ENCODE results near the gene MAP3K15.
"Not testable (repeated sequence)": the region's sequence is repeated elsewhere in the genome, so short reads cannot be mapped to it uniquely, and the experiment has no call there.

Gene MAP3K15

GRCh38 chrX:19443869-19444526 is 71.3 kb downstream of the MAP3K15 start:
- no peak for DNase-seq
- H3K4me1 ChIP-seq (ENCODE audit: control insufficient read depth, insufficient read depth, low read length, poor library complexity, severe bottlenecking), result no peaks in the 10 kb centered on the region

GRCh38 chrX:19440713-19441112 is 74.6 kb downstream of the MAP3K15 start:
- no peaks in the 10 kb centered on the region for H3K27me3 ChIP-seq (replicated peaks; ENCODE audit: control insufficient read depth, insufficient read depth, low read length, poor library complexity, severe bottlenecking)
- H3K4me3 ChIP-seq (ENCODE audit: insufficient read depth, low read depth, low read length, poor library complexity, severe bottlenecking), result no peak overlapping the region
- H3K27ac ChIP-seq (ENCODE audit: insufficient read depth, low read length, poor library complexity, severe bottlenecking), result no peak overlapping the region
- no peaks in the 10 kb centered on the region for H3K4me1 ChIP-seq (ENCODE audit: control insufficient read depth, insufficient read depth, low read length, poor library complexity, severe bottlenecking)
- no peak for DNase-seq
- H3K36me3 ChIP-seq (ENCODE audit: control insufficient read depth, insufficient read depth, low read length), result no peaks in the 10 kb centered on the region
- H3K9me3 ChIP-seq (ENCODE audit: control insufficient read depth, low read length), result no peaks in the 10 kb centered on the region

More at GRCh38 chrX:19443869-19444526, 71.3 kb downstream of the MAP3K15 start:
- H3K9me3 ChIP-seq (ENCODE audit: control insufficient read depth, low read length), result no peaks in the 10 kb centered on the region
- H3K27ac ChIP-seq (ENCODE audit: insufficient read depth, low read length, poor library complexity, severe bottlenecking), result no peak overlapping the region
- no peak overlapping the region for H3K4me3 ChIP-seq (ENCODE audit: insufficient read depth, low read depth, low read length, poor library complexity, severe bottlenecking)
- no peaks in the 10 kb centered on the region for H3K27me3 ChIP-seq (replicated peaks; ENCODE audit: control insufficient read depth, insufficient read depth, low read length, poor library complexity, severe bottlenecking)
- H3K36me3 ChIP-seq (ENCODE audit: control insufficient read depth, insufficient read depth, low read length), result no peaks in the 10 kb centered on the region

GRCh38 chrX:19422661-19423060 is 92.6 kb downstream of the MAP3K15 start:
- H3K27ac ChIP-seq (ENCODE audit: insufficient read depth, low read length, poor library complexity, severe bottlenecking); H3K4me3 ChIP-seq (ENCODE audit: insufficient read depth, low read depth, low read length, poor library complexity, severe bottlenecking); H3K27me3 ChIP-seq (replicated peaks; ENCODE audit: control insufficient read depth, insufficient read depth, low read length, poor library complexity, severe bottlenecking); H3K4me1 ChIP-seq (ENCODE audit: control insufficient read depth, insufficient read depth, low read length, poor library complexity, severe bottlenecking); H3K9me3 ChIP-seq (ENCODE audit: control insufficient read depth, low read length); DNase-seq; H3K36me3 ChIP-seq (ENCODE audit: control insufficient read depth, insufficient read depth, low read length): not testable (repeated sequence)

- H3K27me3 ChIP-seq (replicated peaks; ENCODE audit: control insufficient read depth, insufficient read depth, low read length, poor library complexity, severe bottlenecking), result no peaks in the 10 kb centered on the region
- H3K4me1 ChIP-seq (ENCODE audit: control insufficient read depth, insufficient read depth, low read length, poor library complexity, severe bottlenecking), result no peaks in the 10 kb centered on the region
- H3K36me3 ChIP-seq (ENCODE audit: control insufficient read depth, insufficient read depth, low read length), result no peaks in the 10 kb centered on the region
- no peak overlapping the region for H3K4me3 ChIP-seq (ENCODE audit: insufficient read depth, low read depth, low read length, poor library complexity, severe bottlenecking)
- DNase-seq, result no peak
- no peaks in the 10 kb centered on the region for H3K9me3 ChIP-seq (ENCODE audit: control insufficient read depth, low read length)
- no peak overlapping the region for H3K27ac ChIP-seq (ENCODE audit: insufficient read depth, low read length, poor library complexity, severe bottlenecking)
Measured at GRCh38 chrX:19410259-19410658, 105.0 kb downstream of the MAP3K15 start.

- no peaks in the 10 kb centered on the region for H3K9me3 ChIP-seq (ENCODE audit: control insufficient read depth, low read length)
- no peaks in the 10 kb centered on the region for H3K36me3 ChIP-seq (ENCODE audit: control insufficient read depth, insufficient read depth, low read length)
- H3K27ac ChIP-seq (ENCODE audit: insufficient read depth, low read length, poor library complexity, severe bottlenecking), result no peak overlapping the region
- no peak overlapping the region for H3K4me3 ChIP-seq (ENCODE audit: insufficient read depth, low read depth, low read length, poor library complexity, severe bottlenecking)
- H3K4me1 ChIP-seq (ENCODE audit: control insufficient read depth, insufficient read depth, low read length, poor library complexity, severe bottlenecking), result no peaks in the 10 kb centered on the region
- H3K27me3 ChIP-seq (replicated peaks; ENCODE audit: control insufficient read depth, insufficient read depth, low read length, poor library complexity, severe bottlenecking), result no peaks in the 10 kb centered on the region
- DNase-seq, result no peak
Measured at GRCh38 chrX:19403696-19404095, 111.6 kb downstream of the MAP3K15 start.

- Histone ChIP-seq H3K4me3 (ENCODE audit: insufficient read depth, low read depth, low read length, poor library complexity, severe bottlenecking) (no peak overlapping the region), H3K9me3 (ENCODE audit: control insufficient read depth, low read length) (no peaks in the 10 kb centered on the region), H3K4me1 (ENCODE audit: control insufficient read depth, insufficient read depth, low read length, poor library complexity, severe bottlenecking) (no peaks in the 10 kb centered on the region), H3K27ac (ENCODE audit: insufficient read depth, low read length, poor library complexity, severe bottlenecking) (no peak overlapping the region), H3K27me3 (replicated peaks; ENCODE audit: control insufficient read depth, insufficient read depth, low read length, poor library complexity, severe bottlenecking) (no peaks in the 10 kb centered on the region), H3K36me3 (ENCODE audit: control insufficient read depth, insufficient read depth, low read length) (no peaks in the 10 kb centered on the region)
- no peak for DNase-seq
Measured at GRCh38 chrX:19392703-19393102, 122.6 kb downstream of the MAP3K15 start.

GRCh38 chrX:19392078-19392477 is 123.2 kb downstream of the MAP3K15 start:
- Histone ChIP-seq H3K4me1 (ENCODE audit: control insufficient read depth, insufficient read depth, low read length, poor library complexity, severe bottlenecking) (no peaks in the 10 kb centered on the region), H3K27me3 (replicated peaks; ENCODE audit: control insufficient read depth, insufficient read depth, low read length, poor library complexity, severe bottlenecking) (no peaks in the 10 kb centered on the region), H3K27ac (ENCODE audit: insufficient read depth, low read length, poor library complexity, severe bottlenecking) (no peak overlapping the region), H3K9me3 (ENCODE audit: control insufficient read depth, low read length) (no peaks in the 10 kb centered on the region), H3K36me3 (ENCODE audit: control insufficient read depth, insufficient read depth, low read length) (no peaks in the 10 kb centered on the region), H3K4me3 (ENCODE audit: insufficient read depth, low read depth, low read length, poor library complexity, severe bottlenecking) (no peak overlapping the region)
- no peak for DNase-seq

- H3K27ac ChIP-seq (ENCODE audit: insufficient read depth, low read length, poor library complexity, severe bottlenecking), result no peak overlapping the region
- no peaks in the 10 kb centered on the region for H3K36me3 ChIP-seq (ENCODE audit: control insufficient read depth, insufficient read depth, low read length)
- H3K27me3 ChIP-seq (replicated peaks; ENCODE audit: control insufficient read depth, insufficient read depth, low read length, poor library complexity, severe bottlenecking), result no peaks in the 10 kb centered on the region
- no peak for DNase-seq
- no peaks in the 10 kb centered on the region for H3K9me3 ChIP-seq (ENCODE audit: control insufficient read depth, low read length)
- H3K4me1 ChIP-seq (ENCODE audit: control insufficient read depth, insufficient read depth, low read length, poor library complexity, severe bottlenecking), result no peaks in the 10 kb centered on the region
- H3K4me3 ChIP-seq (ENCODE audit: insufficient read depth, low read depth, low read length, poor library complexity, severe bottlenecking), result no peak overlapping the region
Measured at GRCh38 chrX:19389227-19389845, 126.0 kb downstream of the MAP3K15 start.

- no peak overlapping the region for H3K4me3 ChIP-seq (ENCODE audit: insufficient read depth, low read depth, low read length, poor library complexity, severe bottlenecking)
- H3K27ac ChIP-seq (ENCODE audit: insufficient read depth, low read length, poor library complexity, severe bottlenecking), result no peak overlapping the region
- H3K4me1 ChIP-seq (ENCODE audit: control insufficient read depth, insufficient read depth, low read length, poor library complexity, severe bottlenecking), result no peaks in the 10 kb centered on the region
- no peaks in the 10 kb centered on the region for H3K9me3 ChIP-seq (ENCODE audit: control insufficient read depth, low read length)
- no peak for DNase-seq
- no peaks in the 10 kb centered on the region for H3K36me3 ChIP-seq (ENCODE audit: control insufficient read depth, insufficient read depth, low read length)
- no peaks in the 10 kb centered on the region for H3K27me3 ChIP-seq (replicated peaks; ENCODE audit: control insufficient read depth, insufficient read depth, low read length, poor library complexity, severe bottlenecking)
Measured at GRCh38 chrX:19388741-19389140, 126.6 kb downstream of the MAP3K15 start.

GRCh38 chrX:19388064-19388679 is 127.1 kb downstream of the MAP3K15 start:
- Histone ChIP-seq H3K9me3 (ENCODE audit: control insufficient read depth, low read length) (no peaks in the 10 kb centered on the region), H3K36me3 (ENCODE audit: control insufficient read depth, insufficient read depth, low read length) (no peaks in the 10 kb centered on the region), H3K4me1 (ENCODE audit: control insufficient read depth, insufficient read depth, low read length, poor library complexity, severe bottlenecking) (no peaks in the 10 kb centered on the region), H3K27ac (ENCODE audit: insufficient read depth, low read length, poor library complexity, severe bottlenecking) (no peak overlapping the region), H3K27me3 (replicated peaks; ENCODE audit: control insufficient read depth, insufficient read depth, low read length, poor library complexity, severe bottlenecking) (no peaks in the 10 kb centered on the region), H3K4me3 (ENCODE audit: insufficient read depth, low read depth, low read length, poor library complexity, severe bottlenecking) (no peak overlapping the region)
- no peak for DNase-seq

All from effector memory CD4-positive, alpha-beta T cell (primary cell).